Body of pancreas (tissue), 4 donors: ENCODE data around the gene MTHFS. TPM values are rescaled to one million over a fixed set of nuclear protein-coding genes. Genes with fewer than 3 reads are reported as not detected.

Experiments
- ATAC-seq: fragments of 150-250 bp; one replicate; pipeline ENCODE4 v1.9.1; 2016
- DNase-seq, 4 donors: peaks; one replicate each; pipeline ENCODE4 v3.0.0-alpha.2; 2019
- H3K27ac ChIP-seq, 4 donors: fragments of 200-600 bp; sonication (generic); 1 replicate in 3 of 4; 2 replicates in 1 of 4; pipeline versions ENCODE4 v1.5.1 to v1.6.1; 2016 to 2019; ENCODE audit warnings: mild to moderate bottlenecking in 1 of 4, mixed read lengths in 1 of 4, moderate library complexity in 1 of 4
- H3K27me3 ChIP-seq, 2 donors: fragments of 200-600 bp; sonication (generic); one replicate each; pipeline ENCODE4 v1.6.0; 2016; ENCODE audit warnings: mild to moderate bottlenecking in 1 of 2
- H3K36me3 ChIP-seq, 2 donors: fragments of 200-600 bp; sonication (generic); replicated peaks in 1 of 2; 2 replicates each; pipeline ENCODE4 v1.5.1; 2016; ENCODE audit warnings: low read depth in 2 of 2; ENCODE audit not compliant: insufficient read depth in 1 of 2
- H3K4me1 ChIP-seq: fragments of 200-600 bp; sonication (generic); one replicate; pipeline ENCODE4 v1.6.0; 2016
- H3K4me3 ChIP-seq, 2 donors: fragments of 200-600 bp; sonication (generic); 1 replicate in 1 of 2; 2 replicates in 1 of 2; pipeline ENCODE4 v1.5.1; 2016 to 2019
- H3K9me3 ChIP-seq, 3 donors: fragments of 200-600 bp; sonication (generic); 1 replicate in 2 of 3; 2 replicates in 1 of 3; pipeline ENCODE4 v1.5.1; 2016
- POLR2A ChIP-seq, 3 donors: fragments of 450-650 bp; IDR thresholded peaks; one replicate each; pipeline ENCODE4 v1.6.1; 2016; ENCODE audit warnings: antibody characterized with exemption in 3 of 3, mild to moderate bottlenecking in 2 of 3
- WGBS, 2 donors: methylation state at CpG; one replicate each; pipeline ENCODE4 v1.1.5; 2017; 5-methylcytosine and 5-hydroxymethylcytosine counted together
- intact Hi-C: fragments of 100-400 bp; cut with DNase I; formaldehyde crosslinking; loops from one replicate; pipeline ENCODE4 v1.15.1; 2023
- total RNA-seq, 2 donors: library from RNA; depleted of rRNA; stranded (reverse); fragments of >200 nt; gene quantifications; one replicate each; pipeline ENCODE4 v1.1.0, GENCODE V29; 2016
- TF ChIP-seq, protein P1 (sequence below), 7 experiments: fragments of 450-650 bp in 4 of 7; fragments of 200-600 bp in 3 of 7; sonication (generic) in 3 of 7; IDR thresholded peaks; one replicate each; pipeline ENCODE4 v1.5.1; 2016 to 2019; ENCODE audit warnings: antibody characterized with exemption in 7 of 7

The MTHFS gene
- total RNA-seq, 2 donors from 2014 or later: 26.5 to 29.3 TPM

GRCh38 chr15:79887054-79887930 is 9.5 kb downstream of the MTHFS start:
- Histone ChIP-seq H3K4me1 (peaks cover 71% of the 10 kb centered on the region), H3K27me3 (no peaks in the 10 kb centered on the region), H3K27ac (peak overlapping the region in 2 of 4 donors; percentile 50 to 57), H3K4me3 (no peak overlapping the region), H3K36me3 (no peaks in the 10 kb centered on the region), H3K9me3 (peaks cover 0 to 3% (median 0%) of the 10 kb centered on the region in 3 donors)
- no peak for DNase-seq
- intact Hi-C loops: no loop called here
- 63 to 64% methylated on average over 10 of the region's 10 CpGs for WGBS, 2 donors
- peak; percentile 30 for ATAC-seq
- TF ChIP-seq, protein P1, sequence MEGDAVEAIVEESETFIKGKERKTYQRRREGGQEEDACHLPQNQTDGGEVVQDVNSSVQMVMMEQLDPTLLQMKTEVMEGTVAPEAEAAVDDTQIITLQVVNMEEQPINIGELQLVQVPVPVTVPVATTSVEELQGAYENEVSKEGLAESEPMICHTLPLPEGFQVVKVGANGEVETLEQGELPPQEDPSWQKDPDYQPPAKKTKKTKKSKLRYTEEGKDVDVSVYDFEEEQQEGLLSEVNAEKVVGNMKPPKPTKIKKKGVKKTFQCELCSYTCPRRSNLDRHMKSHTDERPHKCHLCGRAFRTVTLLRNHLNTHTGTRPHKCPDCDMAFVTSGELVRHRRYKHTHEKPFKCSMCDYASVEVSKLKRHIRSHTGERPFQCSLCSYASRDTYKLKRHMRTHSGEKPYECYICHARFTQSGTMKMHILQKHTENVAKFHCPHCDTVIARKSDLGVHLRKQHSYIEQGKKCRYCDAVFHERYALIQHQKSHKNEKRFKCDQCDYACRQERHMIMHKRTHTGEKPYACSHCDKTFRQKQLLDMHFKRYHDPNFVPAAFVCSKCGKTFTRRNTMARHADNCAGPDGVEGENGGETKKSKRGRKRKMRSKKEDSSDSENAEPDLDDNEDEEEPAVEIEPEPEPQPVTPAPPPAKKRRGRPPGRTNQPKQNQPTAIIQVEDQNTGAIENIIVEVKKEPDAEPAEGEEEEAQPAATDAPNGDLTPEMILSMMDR (IDR thresholded peaks at IDR 0.05): no peak
- no peak for TF ChIP-seq POLR2A (IDR thresholded peaks at IDR 0.05)

GRCh38 chr15:79886124-79886523 is 10.7 kb downstream of the MTHFS start:
- Histone ChIP-seq H3K27ac (peak overlapping the region in 2 of 4 donors; percentile 15 to 57), H3K27me3 (no peaks in the 10 kb centered on the region), H3K4me3 (no peak overlapping the region), H3K4me1 (peaks cover 82% of the 10 kb centered on the region), H3K36me3 (no peaks in the 10 kb centered on the region), H3K9me3 (peaks cover 0 to 3% (median 0%) of the 10 kb centered on the region in 3 donors)
- intact Hi-C loops: no loop called here
- ATAC-seq (peak; percentile 65), DNase-seq (peak in 1 of 4 donors; percentile 32)
- 29 to 35% methylated on average over 3 of the region's 3 CpGs for WGBS, 2 donors
- TF ChIP-seq, protein P1 (IDR thresholded peaks at IDR 0.05): no peak
- TF ChIP-seq POLR2A (IDR thresholded peaks at IDR 0.05): no peak

- no peaks in the 10 kb centered on the region for H3K27me3 ChIP-seq
- ATAC-seq (no peak), DNase-seq (no peak)
- TF ChIP-seq, protein P1 (IDR thresholded peaks at IDR 0.05): no peak
- TF ChIP-seq POLR2A (IDR thresholded peaks at IDR 0.05): no peak
- H3K4me1 ChIP-seq: peaks cover 77% of the 10 kb centered on the region
- 78 to 82% methylated on average over 2 of the region's 2 CpGs for WGBS, 2 donors
- H3K36me3 ChIP-seq: peaks cover 0 to 3% of the 10 kb centered on the region in 2 donors
- H3K4me3 ChIP-seq: no peak overlapping the region
- no peak overlapping the region for H3K27ac ChIP-seq
- intact Hi-C loops: no loop called here
- H3K9me3 ChIP-seq: peaks cover 0 to 3% (median 0%) of the 10 kb centered on the region in 3 donors
Observed at GRCh38 chr15:79884204-79884596, 12.6 kb downstream of the MTHFS start.

DNA sequence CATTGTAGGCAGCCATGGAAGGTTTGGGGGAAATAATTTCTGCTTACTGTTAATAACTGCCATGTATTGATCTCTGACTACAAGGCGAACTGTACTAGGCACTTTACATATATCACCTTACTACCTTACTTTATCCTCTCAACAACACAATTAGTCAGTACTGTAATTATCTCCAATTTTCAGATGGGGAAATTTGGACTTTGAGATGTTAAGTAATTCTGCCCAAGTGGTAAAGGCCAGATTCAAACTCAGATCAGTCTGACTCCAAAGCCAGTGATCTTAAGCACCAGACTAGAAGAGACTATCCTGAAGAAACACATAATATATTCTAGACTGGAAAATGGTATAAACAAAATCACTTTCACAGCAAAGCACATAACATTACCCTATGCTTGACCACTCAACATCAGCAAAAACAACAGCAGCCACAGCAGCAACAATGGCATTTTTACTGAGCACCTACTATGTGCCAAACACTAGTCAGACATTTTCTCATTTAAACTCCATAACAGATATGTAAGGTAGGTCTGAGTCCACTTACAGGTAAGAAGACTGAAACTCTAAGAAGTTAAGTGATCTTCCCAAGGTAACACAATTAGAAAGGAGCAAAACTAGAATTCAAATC is 13.1 kb downstream of the MTHFS start:
- intact Hi-C loops: no loop called here
- no peak overlapping the region for H3K27ac ChIP-seq
- H3K4me1 ChIP-seq: peaks cover 72% of the 10 kb centered on the region
- H3K27me3 ChIP-seq: no peaks in the 10 kb centered on the region
- ATAC-seq (no peak), DNase-seq (no peak)
- peaks cover 0 to 3% (median under 1%) of the 10 kb centered on the region in 3 donors for H3K9me3 ChIP-seq
- H3K4me3 ChIP-seq: no peak overlapping the region
- no peak for TF ChIP-seq POLR2A (IDR thresholded peaks at IDR 0.05)
- TF ChIP-seq, protein P1 (IDR thresholded peaks at IDR 0.05): no peak
- WGBS, 2 donors: 93 to 95% methylated on average over 1 of the region's 1 CpG
- peaks cover 0 to 3% of the 10 kb centered on the region in 2 donors for H3K36me3 ChIP-seq
